Pancreas (tissue), 10 donors: ENCODE data around the gene LIG1. TPM values are rescaled to one million over a fixed set of nuclear protein-coding genes. Genes with fewer than 3 reads are reported as not detected.
"Not testable (repeated sequence)": the region's sequence is repeated elsewhere in the genome, so short reads cannot be mapped to it uniquely, and the experiment has no call there.

Experiments
- ATAC-seq, 4 donors: fragments of 200-7000 bp; cut with Tn5 transposase; one replicate each; pipeline versions ENCODE4 v1.8.0 to v1.9.1; 2020; ENCODE audit warnings: mild to moderate bottlenecking in 4 of 4, moderate library complexity in 4 of 4
- DNase-seq, 6 donors: peaks; one replicate each; pipeline ENCODE4 v3.0.0-alpha.2; 2020
- FAIRE-seq: peaks from 2 replicates; lab custom pipeline; 2012; peaks lifted over from hg19 to GRCh38; lab: Jason Lieb, UNC
- H3K27ac ChIP-seq, 4 donors: fragments of 200-600 bp; sonication (generic); 1 replicate in 3 of 4; 2 replicates in 1 of 4; pipeline versions ENCODE4 v1.5.0 to v1.8.0; 2020
- H3K27me3 ChIP-seq, 4 donors: fragments of 200-600 bp; one replicate each; pipeline ENCODE4 v1.8.0; 2021
- H3K36me3 ChIP-seq, 3 donors: fragments of 200-600 bp; sonication (generic) in 1 of 3; one replicate each; pipeline versions ENCODE4 v1.5.0 to v1.8.0; 2020 to 2021
- H3K4me1 ChIP-seq, 3 donors: fragments of 200-600 bp; one replicate each; pipeline ENCODE4 v1.8.0; 2021
- H3K4me3 ChIP-seq, 4 donors: fragments of 200-600 bp; sonication (generic) in 2 of 4; one replicate each; pipeline versions ENCODE4 v1.5.0 to v1.8.0; 2020 to 2021
- H3K9me3 ChIP-seq, 4 donors: fragments of 200-600 bp; one replicate each; pipeline ENCODE4 v1.8.0; 2021
- CTCF ChIP-seq, 4 donors: fragments of 200-600 bp; sonication (generic) in 3 of 4; IDR thresholded peaks; one replicate each; pipeline versions ENCODE4 v1.5.0 to v1.8.0; 2021; ENCODE audit warnings: antibody characterized with exemption in 4 of 4
- WGBS, 2 donors: extraction: QIAGEN DNeasy Blood & Tissue Kit; methylation state at CpG; one replicate each; pipeline ENCODE4 v1.1.7; 2013; 5-methylcytosine and 5-hydroxymethylcytosine counted together
- intact Hi-C, 3 donors: fragments of 100-400 bp; cut with DNase I; formaldehyde crosslinking; loops; one replicate each; pipeline versions ENCODE4 v1.11.1 to v1.14.2; 2022
- polyA plus RNA-seq, 2 donors: library from polyadenylated mRNA; stranded (reverse); fragments of 200-250 nt; gene quantifications; one replicate each; pipeline ENCODE4 v1.2.3, GENCODE V29; 2013
- total RNA-seq, 6 donors: library from RNA; stranded (reverse); fragmentation: NEBNext Ultra II Directional in 4 of 6; extraction: Animal tissue kit (Norgen Biotek cat#: 25700) in 4 of 6; gene quantifications; one replicate each; pipeline versions ENCODE4 v1.2.1 to v1.2.4, GENCODE V29; 2021 to 2023
- donor health status: healthy with polysubstance abuse.
- donor health status: DM: no; HTN: no; CAD: no; lungs with moderate emphysema.
- donor health status: DM: no; HTN: no; CAD: no.
- donor health status: control.
- donor health status: control.
- donor health status: Bipolar disorder and iron deficiency.
- donor health status: DM: yes; HTN: yes; CAD: no.
- donor health status: DM: no; HTN: no; CAD: no.
- donor health status: DM: no; HTN: no; CAD: no.
- donor health status: DM: yes; HTN: yes; CAD: no.

The LIG1 gene
- total and polyA plus RNA-seq, 8 donors, result 10.1 to 78.8 (median 21.0) TPM

GRCh38 chr19:48102870-48103751, 67.0 kb downstream of the LIG1 start:
- DNase-seq (no peak), ATAC-seq (no peak)
- intact Hi-C loops, result no loop called here

GRCh38 chr19:48095612-48096175, 74.5 kb downstream of the LIG1 start:
- Histone ChIP-seq H3K36me3 (no peaks in the 10 kb centered on the region), H3K4me1 (no peaks in the 10 kb centered on the region), H3K27me3 (no peaks in the 10 kb centered on the region), H3K9me3 (no peaks in the 10 kb centered on the region), H3K4me3 (no peak overlapping the region), H3K27ac (no peak overlapping the region)
- intact Hi-C loops, result no loop called here
- FAIRE-seq (no peak), ATAC-seq (no peak), DNase-seq (no peak)
- no peak for TF ChIP-seq CTCF (IDR thresholded peaks at IDR 0.05)
- 75 to 84% methylated on average over 4 of the region's 4 CpGs for WGBS, 2 donors

More at GRCh38 chr19:48102870-48103751, 67.0 kb downstream of the LIG1 start:
- Histone ChIP-seq H3K27me3 (no peaks in the 10 kb centered on the region), H3K4me1 (peaks cover 0 to 6% (median 5%) of the 10 kb centered on the region in 3 donors), H3K36me3 (no peaks in the 10 kb centered on the region), H3K9me3 (no peaks in the 10 kb centered on the region), H3K4me3 (no peak overlapping the region), H3K27ac (no peak overlapping the region)
- WGBS, 2 donors, result 55 to 58% methylated on average over 13 of the region's 13 CpGs
- TF ChIP-seq CTCF (IDR thresholded peaks at IDR 0.05), result peak; percentile 23 to 37 (median 30)
- FAIRE-seq, result no peak

GRCh38 chr19:48094855-48095203, 75.3 kb downstream of the LIG1 start:
- WGBS, 2 donors, result 84 to 85% methylated on average over 2 of the region's 2 CpGs
- H3K27ac ChIP-seq, result no peak overlapping the region
- H3K4me3 ChIP-seq, result no peak overlapping the region
- no peaks in the 10 kb centered on the region for H3K36me3 ChIP-seq
- H3K9me3 ChIP-seq, result no peaks in the 10 kb centered on the region
- H3K4me1 ChIP-seq, result no peaks in the 10 kb centered on the region
- intact Hi-C loops, result no loop called here
- ATAC-seq, result no peak
- H3K27me3 ChIP-seq, result no peaks in the 10 kb centered on the region
- TF ChIP-seq CTCF (IDR thresholded peaks at IDR 0.05), result no peak
- no peak for FAIRE-seq
- no peak for DNase-seq

- H3K27me3 ChIP-seq, result no peaks in the 10 kb centered on the region
- no peak for FAIRE-seq
- 17 to 22% methylated on average over 1 of the region's 1 CpG for whole genome bisulfite sequencing, 2 donors
- no peaks in the 10 kb centered on the region for H3K36me3 ChIP-seq
- intact Hi-C loops, result no loop called here
- H3K4me1 ChIP-seq, result no peaks in the 10 kb centered on the region
- no peak for TF ChIP-seq CTCF (IDR thresholded peaks at IDR 0.05)
- H3K4me3 ChIP-seq, result no peak overlapping the region
- ATAC-seq, result no peak
- H3K9me3 ChIP-seq, result no peaks in the 10 kb centered on the region
- no peak for DNase-seq
- no peak overlapping the region for H3K27ac ChIP-seq
Measured at GRCh38 chr19:48094129-48094854, 75.9 kb downstream of the LIG1 start.

- DNase-seq, H3K4me3 ChIP-seq, intact Hi-C loops, H3K27ac ChIP-seq, H3K9me3 ChIP-seq, H3K36me3 ChIP-seq, ATAC-seq, H3K27me3 ChIP-seq, H3K4me1 ChIP-seq, FAIRE-seq: not testable (repeated sequence)
- 70 to 80% methylated on average over 13 of the region's 13 CpGs for WGBS, 2 donors
Measured at GRCh38 chr19:48091111-48091718, 78.9 kb downstream of the LIG1 start.
